BJ (cell line): Measurements from ENCODE around the gene HP1BP3. TPM values are rescaled to one million over a fixed set of nuclear protein-coding genes. Genes with fewer than 3 reads are reported as not detected.

Experiments used
- CTCF ChIA-PET: fragments of 350-600 bp; formaldehyde crosslinking; extraction: SDS; loops from one replicate; lab custom pipeline; 2021; ENCODE audit warnings: antibody characterized with exemption, inconsistent platforms; lab: Yijun Ruan, JAX
- POLR2A ChIA-PET: fragments of 300-600 bp; sonication (Branson Sonifier 250); formaldehyde crosslinking; extraction: SDS; loops from one replicate; lab custom pipeline; 2021; ENCODE audit warnings: antibody characterized with exemption; lab: Charles Lee
- DNase-seq: peaks from one replicate; pipeline ENCODE4 v3.0.0-alpha.2; 2011; ENCODE audit warnings: low read depth
- H3K27me3 ChIP-seq: 2 replicates; pipeline ENCODE4 v1.6.0; 2011; ENCODE audit warnings: low read length; ENCODE audit not compliant: control insufficient read depth, insufficient read depth
- H3K36me3 ChIP-seq: 2 replicates; pipeline ENCODE4 v1.5.1; 2011; ENCODE audit warnings: low read length; ENCODE audit not compliant: control insufficient read depth, insufficient read depth
- H3K4me3 ChIP-seq: 2 replicates; pipeline ENCODE4 v1.5.1; 2011; ENCODE audit warnings: low read depth, mild to moderate bottlenecking, control low read depth, low read length
- CTCF ChIP-seq: IDR thresholded peaks from 2 replicates; pipeline ENCODE4 v1.5.1; 2011; ENCODE audit warnings: low read depth, mild to moderate bottlenecking, control low read depth, inconsistent platforms, low read length, moderate library complexity; ENCODE audit not compliant: insufficient read depth
- polyA plus RNA-seq: library from polyadenylated mRNA; depleted of rRNA; stranded (reverse); fragments of >200 nt; gene quantifications from 2 replicates; pipeline ENCODE4 v1.2.3, GENCODE V29; 2011

Gene HP1BP3
- polyA plus RNA-seq, 1 experiment, result 118 TPM

DNA sequence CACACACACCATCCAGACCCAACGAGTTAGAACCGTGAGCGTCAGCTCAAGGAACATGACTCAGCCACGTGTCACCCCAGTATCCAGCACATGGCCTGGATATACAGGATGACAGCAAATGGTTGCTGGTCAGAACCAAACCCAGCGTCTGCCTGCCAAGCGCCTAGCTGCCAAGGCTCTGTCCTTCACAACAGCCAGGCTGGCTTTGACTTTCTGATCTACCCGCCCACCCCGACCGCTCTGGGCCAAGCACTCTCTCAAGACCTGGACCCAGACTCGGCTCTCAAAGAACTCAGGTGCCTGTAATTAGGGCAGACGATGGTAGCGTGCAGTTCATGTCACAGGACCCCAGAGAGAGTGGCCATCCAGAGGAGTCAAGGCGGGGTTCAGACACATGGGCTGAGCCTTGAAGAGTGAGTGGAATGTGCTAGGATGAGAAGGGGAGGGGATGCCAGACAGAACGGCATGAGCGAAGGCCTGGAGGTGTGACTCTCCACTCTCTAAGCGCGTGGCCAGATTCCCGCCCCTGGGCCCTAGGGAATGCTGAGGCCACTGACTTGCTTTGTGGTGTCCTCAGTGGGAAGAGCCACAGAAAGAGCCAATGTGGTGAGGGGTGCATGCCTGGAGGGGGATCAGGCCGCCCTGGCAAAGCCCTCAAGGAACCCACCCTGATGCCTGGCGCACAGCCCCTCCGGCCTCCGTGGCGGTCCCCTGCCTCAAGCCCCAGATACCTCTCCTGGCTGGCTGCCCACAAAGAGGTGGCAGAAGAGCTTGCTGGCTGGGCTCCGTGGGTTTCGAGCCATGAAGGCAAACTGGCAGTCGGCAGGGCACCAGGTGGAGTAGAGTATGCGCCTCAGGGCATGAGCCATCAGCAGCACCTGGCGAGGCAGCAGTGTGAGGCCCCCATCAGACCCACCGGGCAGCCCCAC is 61.7 kb downstream of the HP1BP3 start:
- no peak overlapping the region for H3K4me3 ChIP-seq
- no peak for TF ChIP-seq CTCF
- no peaks in the 10 kb centered on the region for H3K36me3 ChIP-seq
- POLR2A ChIA-PET, result no interaction called here
- DNase-seq, result no peak
- CTCF ChIA-PET, result interaction anchor here (1.5 kb wide), 1 partner anchor 8 kb away, joined by 5 read pairs; no protein-coding TSS in a partner anchor
- no peaks in the 10 kb centered on the region for H3K27me3 ChIP-seq

GRCh38 chr1:20724364-20725188 is 62.5 kb downstream of the HP1BP3 start:
- Histone ChIP-seq H3K4me3 (no peak overlapping the region), H3K36me3 (no peaks in the 10 kb centered on the region), H3K27me3 (no peaks in the 10 kb centered on the region)
- ChIA-PET POLR2A (interaction anchor here (0.6 kb wide), 1 partner anchor 28 kb away, joined by 4 read pairs; no protein-coding TSS in a partner anchor), CTCF (interaction anchor here (1.5 kb wide), 1 partner anchor 9 kb away, joined by 5 read pairs; no protein-coding TSS in a partner anchor)
- TF ChIP-seq CTCF, result no peak
- DNase-seq, result no peak

- ChIA-PET CTCF (no interaction called here), POLR2A (interaction anchor here (0.6 kb wide), 1 partner anchor 27 kb away, joined by 4 read pairs; no protein-coding TSS in a partner anchor)
- Histone ChIP-seq H3K4me3 (no peak overlapping the region), H3K27me3 (no peaks in the 10 kb centered on the region), H3K36me3 (no peaks in the 10 kb centered on the region)
- no peak for TF ChIP-seq CTCF
- no peak for DNase-seq
These were observed 63.4 kb downstream of the HP1BP3 start for GRCh38 chr1:20723537-20724363.

- POLR2A ChIA-PET, result no interaction called here
- CTCF ChIA-PET, result no interaction called here
These were observed 64.0 kb downstream of the HP1BP3 start for GRCh38 chr1:20723159-20723536.

More at GRCh38 chr1:20723159-20723536, 64.0 kb downstream of the HP1BP3 start:
- Histone ChIP-seq H3K27me3 (no peaks in the 10 kb centered on the region), H3K36me3 (no peaks in the 10 kb centered on the region), H3K4me3 (no peak overlapping the region)
- no peak for DNase-seq
- no peak for TF ChIP-seq CTCF
